ENCODE measurements around the gene HIGD1C.

HIGD1C gene

DNA sequence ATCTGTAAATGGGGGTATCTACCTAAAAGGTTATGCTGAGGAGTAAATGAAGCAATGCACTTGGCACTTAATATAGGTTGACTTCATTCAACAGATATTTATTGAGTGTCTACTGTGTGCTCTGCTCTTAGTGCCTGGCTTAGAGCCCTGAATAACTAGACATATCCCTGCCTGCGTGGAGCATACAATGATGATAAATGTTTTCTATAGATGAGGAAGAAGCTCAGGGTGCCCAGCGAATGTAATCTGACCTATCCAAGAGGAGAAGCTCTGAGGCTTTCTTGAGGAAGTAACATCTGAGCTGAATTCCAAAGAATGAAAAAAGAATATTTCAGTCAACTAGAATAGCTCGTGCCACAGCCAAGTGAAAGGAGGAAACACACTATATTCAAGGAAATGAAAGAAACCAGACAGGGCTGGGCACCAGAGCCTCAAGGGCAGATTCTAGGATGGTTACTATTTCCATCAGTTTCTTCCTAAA lies 17.9 kb upstream of the HIGD1C start:
- no peak for DNase-seq (ENCODE audit: low read depth)
- H3K4me3 ChIP-seq (ENCODE audit: low read depth, low read length): no peak overlapping the region

DNA sequence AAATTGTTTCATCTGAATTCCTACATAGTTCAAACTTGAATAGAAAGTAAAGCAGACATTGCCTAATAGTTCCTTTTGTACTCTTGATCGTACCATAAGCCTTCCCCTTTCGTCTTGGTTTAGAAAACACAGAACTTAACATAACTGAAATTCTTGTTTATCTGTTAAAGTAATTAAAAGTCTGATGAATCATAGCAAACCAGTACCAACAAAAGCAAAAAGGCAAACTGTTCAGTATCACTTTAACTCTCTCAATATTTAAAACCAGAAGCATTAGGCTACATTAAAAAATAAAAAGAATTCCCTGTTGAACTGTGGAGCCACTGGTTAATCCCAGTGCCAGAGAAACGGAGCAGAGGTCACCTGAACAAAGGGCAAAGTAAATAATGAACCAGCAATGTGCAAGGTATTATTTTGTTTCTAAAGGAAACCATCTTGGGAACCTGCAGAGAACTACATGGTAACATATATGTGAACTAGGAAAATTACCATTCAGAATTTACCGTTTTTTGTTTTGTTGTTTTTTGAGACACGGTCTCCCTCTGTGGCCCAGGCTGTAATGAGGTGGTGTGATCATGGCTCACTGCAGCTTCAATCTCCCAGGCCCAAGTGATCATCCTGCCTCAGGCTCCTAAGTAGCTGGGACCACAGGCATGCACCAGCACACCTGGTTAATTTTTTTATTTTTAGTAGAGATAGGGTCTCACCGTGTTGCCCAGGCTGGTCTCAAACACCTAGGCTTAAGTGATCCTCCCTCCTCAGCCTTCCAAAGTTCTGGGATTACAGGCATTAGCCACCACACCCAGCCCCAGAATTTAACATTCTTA lies 17.1 kb upstream of the HIGD1C start:
- TF ChIP-seq, protein P1, sequence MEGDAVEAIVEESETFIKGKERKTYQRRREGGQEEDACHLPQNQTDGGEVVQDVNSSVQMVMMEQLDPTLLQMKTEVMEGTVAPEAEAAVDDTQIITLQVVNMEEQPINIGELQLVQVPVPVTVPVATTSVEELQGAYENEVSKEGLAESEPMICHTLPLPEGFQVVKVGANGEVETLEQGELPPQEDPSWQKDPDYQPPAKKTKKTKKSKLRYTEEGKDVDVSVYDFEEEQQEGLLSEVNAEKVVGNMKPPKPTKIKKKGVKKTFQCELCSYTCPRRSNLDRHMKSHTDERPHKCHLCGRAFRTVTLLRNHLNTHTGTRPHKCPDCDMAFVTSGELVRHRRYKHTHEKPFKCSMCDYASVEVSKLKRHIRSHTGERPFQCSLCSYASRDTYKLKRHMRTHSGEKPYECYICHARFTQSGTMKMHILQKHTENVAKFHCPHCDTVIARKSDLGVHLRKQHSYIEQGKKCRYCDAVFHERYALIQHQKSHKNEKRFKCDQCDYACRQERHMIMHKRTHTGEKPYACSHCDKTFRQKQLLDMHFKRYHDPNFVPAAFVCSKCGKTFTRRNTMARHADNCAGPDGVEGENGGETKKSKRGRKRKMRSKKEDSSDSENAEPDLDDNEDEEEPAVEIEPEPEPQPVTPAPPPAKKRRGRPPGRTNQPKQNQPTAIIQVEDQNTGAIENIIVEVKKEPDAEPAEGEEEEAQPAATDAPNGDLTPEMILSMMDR (IDR thresholded peaks at IDR 0.05; ENCODE audit: low read depth, low read length, missing control alignments): no peak
- H3K4me3 ChIP-seq (ENCODE audit: low read depth, low read length): no peak overlapping the region
- no peak for DNase-seq (ENCODE audit: low read depth)

More for the DNA sequence above, 17.9 kb upstream of the HIGD1C start:
- TF ChIP-seq, protein P1 (IDR thresholded peaks at IDR 0.05; ENCODE audit: low read depth, low read length, missing control alignments): no peak

DNA sequence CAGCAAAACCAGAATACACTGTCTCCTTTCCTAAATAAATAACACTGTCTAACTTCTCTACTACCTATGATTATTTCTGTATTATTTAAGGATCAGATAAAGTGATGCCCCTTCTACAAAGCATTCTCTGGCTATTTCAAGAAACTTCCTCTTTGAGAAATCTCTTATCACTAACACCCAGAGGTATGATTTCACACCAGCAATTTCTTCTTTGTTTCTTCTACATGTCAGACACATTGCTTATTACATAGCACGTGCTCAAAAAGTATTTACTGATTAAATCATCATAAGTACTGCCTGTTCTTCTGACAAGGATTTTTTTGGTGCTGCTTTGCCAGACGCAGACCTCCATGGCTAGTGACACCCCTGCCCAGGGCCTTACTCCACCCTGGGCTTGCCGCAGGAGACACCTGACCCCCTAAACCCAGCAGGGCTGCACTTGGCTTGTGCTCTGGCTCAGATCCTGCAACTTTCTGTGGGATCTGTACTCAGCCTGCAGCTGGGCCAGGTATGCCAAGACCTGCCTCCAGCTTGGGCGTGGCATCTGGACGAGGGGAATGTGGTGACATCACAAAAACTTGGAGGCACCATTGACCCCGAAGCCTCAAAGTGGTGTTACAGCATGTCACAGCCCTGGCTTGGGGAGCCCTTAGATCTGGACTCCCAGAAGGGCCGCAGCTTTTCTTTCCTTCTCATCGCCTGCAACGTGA lies 15.4 kb upstream of the HIGD1C start:
- H3K4me3 ChIP-seq (ENCODE audit: low read depth, low read length): no peak overlapping the region
- DNase-seq (ENCODE audit: low read depth): no peak
- TF ChIP-seq, protein P1 (IDR thresholded peaks at IDR 0.05; ENCODE audit: low read depth, low read length, missing control alignments): no peak

DNA sequence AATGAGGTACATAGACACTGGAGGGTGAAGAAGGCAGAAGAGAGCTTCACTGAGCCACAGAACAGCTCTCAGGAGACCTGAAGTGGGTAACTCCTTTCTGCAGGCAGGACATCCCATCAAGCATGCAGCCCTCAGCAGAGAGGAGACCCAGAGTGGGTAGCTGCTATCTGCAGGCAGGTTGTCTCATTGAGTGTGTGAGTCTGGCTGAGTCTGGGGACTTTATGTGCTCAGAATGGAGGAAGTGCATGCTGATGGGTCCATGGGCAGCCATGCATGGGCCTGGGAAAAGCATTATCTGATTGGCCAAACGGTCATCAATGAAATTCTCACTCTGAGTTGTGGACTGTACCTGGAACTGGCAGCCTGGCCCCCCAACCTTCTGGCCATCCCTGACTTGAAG lies 14.7 kb upstream of the HIGD1C start:
- no peak for DNase-seq (ENCODE audit: low read depth)
- TF ChIP-seq, protein P1 (IDR thresholded peaks at IDR 0.05; ENCODE audit: low read depth, low read length, missing control alignments): no peak
- no peak overlapping the region for H3K4me3 ChIP-seq (ENCODE audit: low read depth, low read length)

DNA sequence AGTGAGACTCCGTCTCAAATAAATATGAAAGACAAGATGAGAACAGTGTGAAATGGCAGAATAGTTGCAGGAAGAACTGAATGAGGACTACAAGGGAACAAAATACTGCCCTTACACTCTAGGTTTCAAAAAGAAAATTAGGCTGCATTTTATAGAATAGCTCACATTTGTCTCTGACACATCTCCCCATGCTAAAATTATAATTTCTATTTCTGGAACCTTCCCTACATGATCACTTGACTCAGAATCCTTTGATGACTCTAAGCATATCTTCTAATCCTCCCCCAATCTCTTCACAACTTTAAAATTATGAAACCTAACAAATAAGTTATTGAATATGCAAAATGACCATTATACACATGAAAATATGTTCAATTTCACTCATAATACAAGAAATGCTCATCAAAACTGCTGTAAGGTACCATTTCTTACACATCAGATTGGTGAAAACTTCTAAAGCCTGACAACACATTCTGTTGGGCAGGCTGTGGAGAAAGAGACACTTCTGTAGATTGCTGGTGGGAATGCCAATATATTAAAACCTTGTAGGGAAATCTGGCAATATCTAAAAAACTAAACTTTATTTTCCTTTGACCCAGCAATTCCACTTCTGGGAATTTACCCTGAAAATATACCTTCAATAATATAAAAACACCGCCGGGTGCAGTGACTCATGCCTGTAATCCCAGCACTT lies 4.3 kb upstream of the HIGD1C start:
- TF ChIP-seq, protein P1 (IDR thresholded peaks at IDR 0.05; ENCODE audit: low read depth, low read length, missing control alignments): no peak
- no peak overlapping the region for H3K4me3 ChIP-seq (ENCODE audit: low read depth, low read length)
- no peak for DNase-seq (ENCODE audit: low read depth)

DNA sequence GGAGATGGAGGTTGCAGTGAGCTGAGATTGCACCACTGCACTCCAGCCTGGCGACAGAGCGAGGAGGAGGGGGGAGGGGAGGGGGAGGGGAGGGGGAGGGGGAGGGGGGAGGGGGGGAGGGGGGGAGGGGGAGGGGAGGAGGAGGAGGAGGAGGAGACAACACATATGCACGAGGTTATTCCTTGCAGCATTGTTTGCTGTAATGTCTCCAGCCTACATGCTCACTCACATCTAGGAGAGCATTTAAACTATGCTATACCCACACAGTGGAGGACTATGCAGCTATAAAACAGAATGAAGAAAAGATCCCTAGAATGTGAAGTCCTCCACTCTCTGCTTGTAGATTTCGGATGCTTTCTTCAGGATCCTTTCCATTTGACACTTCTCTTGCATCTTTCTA lies 3.5 kb upstream of the HIGD1C start:
- no peak for DNase-seq (ENCODE audit: low read depth)
- TF ChIP-seq, protein P1 (IDR thresholded peaks at IDR 0.05; ENCODE audit: low read depth, low read length, missing control alignments): no peak
- no peak overlapping the region for H3K4me3 ChIP-seq (ENCODE audit: low read depth, low read length)

Measured in GM12864 (cell line).